Right renal pelvis (tissue), 4 donors: ENCODE data around the gene GSPT1. TPM values are rescaled to one million over a fixed set of nuclear protein-coding genes. Genes with fewer than 3 reads are reported as not detected.

ENCODE experiments used
- DNase-seq, 4 donors: peaks; one replicate each; pipeline ENCODE4 v3.0.0-alpha.2; 2013; ENCODE audit warnings: low read depth in 4 of 4, low spot score in 3 of 4, missing footprints in 1 of 4
- polyA plus RNA-seq, 4 donors: library from polyadenylated mRNA; unstranded; fragments of 120-200 nt; gene quantifications; one replicate each; pipeline ENCODE4 v1.2.1, GENCODE V29; 2013; ENCODE audit not compliant: insufficient read length in 4 of 4

GSPT1 gene
- polyA plus RNA-seq, 4 donors: 104 to 131 (median 122) TPM

GRCh38 chr16:11914210-11915113 lies 1.3 kb downstream of the GSPT1 start:
- peak in 1 of 4 donors; percentile 31 for DNase-seq

GRCh38 chr16:11913425-11914079 lies 2.2 kb downstream of the GSPT1 start:
- no peak for DNase-seq

GRCh38 chr16:11909653-11910545 lies 5.9 kb downstream of the GSPT1 start:
- no peak for DNase-seq

- no peak for DNase-seq
Observed at GRCh38 chr16:11907160-11907970, 8.4 kb downstream of the GSPT1 start.

- no peak for DNase-seq
Observed at GRCh38 chr16:11903906-11904305, 11.8 kb downstream of the GSPT1 start.

- DNase-seq: no peak
Observed at GRCh38 chr16:11901091-11901490, 14.7 kb downstream of the GSPT1 start.

- no peak for DNase-seq
Observed at GRCh38 chr16:11896486-11897176, 19.1 kb downstream of the GSPT1 start.

- DNase-seq: no peak
Observed at GRCh38 chr16:11893571-11893970, 22.2 kb downstream of the GSPT1 start.

GRCh38 chr16:11892761-11893160 lies 23.0 kb downstream of the GSPT1 start:
- DNase-seq: no peak

GRCh38 chr16:11890231-11890965 lies 25.4 kb downstream of the GSPT1 start:
- DNase-seq: no peak

- no peak for DNase-seq
Observed at GRCh38 chr16:11886881-11887280, 28.9 kb downstream of the GSPT1 start.

GRCh38 chr16:11884035-11884434 lies 31.7 kb downstream of the GSPT1 start:
- DNase-seq: no peak

GRCh38 chr16:11880007-11880406 lies 35.7 kb downstream of the GSPT1 start:
- no peak for DNase-seq

GRCh38 chr16:11877374-11877773 lies 38.4 kb downstream of the GSPT1 start:
- no peak for DNase-seq

GRCh38 chr16:11876306-11876705 lies 39.5 kb downstream of the GSPT1 start:
- DNase-seq: no peak

- no peak for DNase-seq
Observed at GRCh38 chr16:11875721-11876120, 40.0 kb downstream of the GSPT1 start.

- no peak for DNase-seq
Observed at GRCh38 chr16:11871193-11871592, 44.6 kb downstream of the GSPT1 start.

- DNase-seq: no peak
Observed at GRCh38 chr16:11870399-11870798, 45.4 kb downstream of the GSPT1 start.
